GM21619 (cell line): Measurements from ENCODE around the gene ZNF665.
"Not testable (repeated sequence)": the region's sequence is repeated elsewhere in the genome, so short reads cannot be mapped to it uniquely, and the experiment has no call there.

Experiments
- ATAC-seq: cut with Tn5 transposase; IDR thresholded peaks from one replicate; pipeline ENCODE4 v1.9.1; 2021; ENCODE audit not compliant: unreplicated experiment

The ZNF665 gene

DNA sequence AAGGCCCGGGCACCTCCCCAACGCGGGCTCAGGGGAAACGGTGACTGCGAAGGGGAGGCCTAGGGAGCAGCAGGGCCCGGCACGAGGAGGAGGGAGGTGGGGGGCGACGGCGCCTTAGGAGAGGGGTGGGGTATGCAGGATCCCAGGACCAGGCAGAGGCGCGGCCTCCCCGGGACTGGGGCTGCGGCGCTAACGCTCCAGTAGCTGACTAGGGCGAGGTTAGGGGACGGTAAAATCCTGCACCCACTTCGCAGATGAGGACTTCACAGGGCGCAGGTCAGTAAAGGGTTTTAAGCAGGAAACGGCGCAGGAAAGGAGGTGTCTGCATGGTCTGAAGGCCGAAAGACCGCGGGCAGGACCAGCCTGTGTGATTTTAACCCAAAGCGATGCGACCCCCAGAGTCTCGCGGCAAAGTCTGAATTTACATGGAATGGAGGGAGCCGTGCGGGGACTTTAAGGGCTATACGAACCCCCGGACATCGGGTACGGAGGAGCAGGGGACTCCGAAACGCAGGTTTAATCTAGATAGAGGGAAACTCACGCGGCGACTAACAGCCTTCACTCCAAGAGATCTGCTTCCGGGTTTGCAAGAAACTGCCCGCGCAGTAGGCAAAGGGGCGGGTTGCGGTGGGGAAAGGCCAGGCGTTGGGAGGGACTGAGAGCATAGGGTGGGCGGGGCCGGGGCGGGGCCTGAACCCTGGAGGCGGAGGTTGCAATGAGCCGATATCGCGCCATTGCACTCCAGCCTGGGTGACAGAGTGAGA lies at the start of gene ZNF665:
Gene ZNF665, minus strand, starts transcription at position 588 of the 764 bp plus-strand sequence. CDS start 10,460 bp downstream, outside the sequence.
- no peak for ATAC-seq

GRCh38 chr19:53237114-53237777 lies 44.1 kb upstream of the ZNF665 start:
- ATAC-seq: no peak

- ATAC-seq: no peak
Measured at GRCh38 chr19:53224606-53225005, 31.4 kb upstream of the ZNF665 start.

- not testable (repeated sequence) for ATAC-seq
Measured at GRCh38 chr19:53222716-53223115, 29.6 kb upstream of the ZNF665 start.

GRCh38 chr19:53212703-53213320 lies 19.7 kb upstream of the ZNF665 start:
- no peak for ATAC-seq

- not testable (repeated sequence) for ATAC-seq
Measured at GRCh38 chr19:53211554-53211953, 18.4 kb upstream of the ZNF665 start.

- no peak for ATAC-seq
Measured at GRCh38 chr19:53196777-53197396, 3.7 kb upstream of the ZNF665 start.

GRCh38 chr19:53195265-53195903 lies 2.2 kb upstream of the ZNF665 start:
- ATAC-seq: no peak

GRCh38 chr19:53193535-53194222 lies 521 bp upstream of the ZNF665 start:
- no peak for ATAC-seq

DNA sequence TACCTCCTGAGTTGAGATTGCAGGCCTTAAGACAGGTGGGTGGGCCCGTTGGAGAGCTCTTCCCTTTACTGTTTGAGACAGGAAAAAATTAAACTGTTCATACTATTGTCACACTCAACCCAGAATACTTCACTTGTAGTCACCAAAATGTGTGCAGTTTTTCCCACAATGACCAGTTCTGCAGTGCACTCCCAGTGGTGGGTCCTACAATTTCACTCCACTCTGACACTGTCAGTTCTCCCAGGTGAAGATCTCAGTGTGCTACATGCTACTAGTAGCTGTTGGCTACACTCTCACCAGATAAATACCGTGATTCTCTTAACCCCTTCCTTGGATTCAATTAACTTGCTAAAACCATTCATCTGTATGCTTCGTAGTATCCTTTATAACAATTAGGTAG lies 2.9 kb downstream of the ZNF665 start:
- ATAC-seq: no peak

GRCh38 chr19:53189691-53190198 lies 3.4 kb downstream of the ZNF665 start:
- ATAC-seq: not testable (repeated sequence)

- ATAC-seq: not testable (repeated sequence)
Measured at GRCh38 chr19:53185155-53185882, 7.8 kb downstream of the ZNF665 start.

DNA sequence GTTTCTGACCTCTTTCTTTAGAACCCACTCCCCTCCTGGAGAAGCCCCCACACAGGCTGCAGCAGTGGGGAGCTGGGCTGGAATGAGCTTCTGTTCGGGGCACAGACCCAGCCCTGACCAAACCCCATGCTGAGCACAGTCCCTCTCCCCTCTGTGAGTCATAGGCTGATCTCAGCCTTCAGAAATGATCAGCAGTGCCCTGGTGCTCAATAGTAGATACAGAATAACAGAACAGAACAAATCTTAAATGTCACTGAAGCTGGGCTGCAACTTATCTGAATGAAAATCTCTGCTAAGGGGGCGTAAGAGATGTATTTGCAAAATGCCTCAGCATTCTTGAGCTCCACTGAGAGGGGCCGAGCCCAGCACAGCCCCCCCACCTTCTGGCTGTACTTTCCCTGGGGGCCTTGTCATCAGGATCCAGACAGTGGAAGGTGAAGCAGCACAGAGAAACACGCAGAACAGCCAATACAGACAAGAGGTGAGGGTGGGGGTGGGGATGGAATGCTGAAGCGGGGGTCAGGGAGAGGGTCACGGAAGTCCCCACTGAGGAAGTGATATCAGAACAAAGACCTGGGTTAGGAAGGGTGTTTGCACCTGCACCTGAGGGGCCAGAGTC lies 9.9 kb downstream of the ZNF665 start:
- ATAC-seq: no peak

GRCh38 chr19:53182202-53182601 lies 11.0 kb downstream of the ZNF665 start:
- no peak for ATAC-seq

- no peak for ATAC-seq
Measured at GRCh38 chr19:53177986-53178385, 15.2 kb downstream of the ZNF665 start.

DNA sequence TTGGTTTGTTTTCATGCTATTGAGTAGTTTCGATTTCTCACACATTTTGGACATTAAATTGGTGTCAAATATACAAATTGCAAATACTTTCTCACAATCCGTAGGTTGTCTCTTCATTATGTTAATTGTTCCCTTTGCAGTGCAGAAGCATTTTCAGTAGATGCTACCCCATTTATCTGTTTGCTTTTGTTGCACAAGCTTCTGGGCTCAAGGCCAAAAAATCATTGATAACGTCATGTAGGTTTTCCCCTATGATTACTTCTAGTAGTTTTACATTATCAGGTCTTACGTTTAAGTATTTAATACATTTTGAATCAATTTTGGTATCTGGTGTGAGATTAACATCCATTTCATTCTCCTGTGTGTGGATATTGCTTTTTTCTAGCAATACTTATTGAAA lies 20.3 kb downstream of the ZNF665 start:
- ATAC-seq: no peak

- ATAC-seq: no peak
Measured at GRCh38 chr19:53165691-53166091, 27.5 kb downstream of the ZNF665 start.

GRCh38 chr19:53161123-53161522 lies 32.0 kb downstream of the ZNF665 start:
- ATAC-seq: no peak

- no peak for ATAC-seq
Measured at GRCh38 chr19:53160350-53160749, 32.8 kb downstream of the ZNF665 start.
